ENCODE data around the gene NDEL1. TPM values are rescaled to one million over a fixed set of nuclear protein-coding genes. Genes with fewer than 3 reads are reported as not detected.
"Not testable (repeated sequence)": the region's sequence is repeated elsewhere in the genome, so short reads cannot be mapped to it uniquely, and the experiment has no call there.

NDEL1 gene
- total RNA-seq, 1 donor from 2014 or later = 74.1 TPM

GRCh38 chr17:8392674-8393469, 42.8 kb upstream of the NDEL1 start:
- H3K36me3 ChIP-seq = no peaks in the 10 kb centered on the region
- DNase-seq = no peak
- intact Hi-C loops (cut with DNase I) = no loop called here
- ATAC-seq = peak; percentile 24 to 31
- H3K27ac ChIP-seq = no peak overlapping the region
- no peak for TF ChIP-seq CTCF (IDR thresholded peaks at IDR 0.05)
- H3K9me3 ChIP-seq = no peaks in the 10 kb centered on the region
- H3K4me3 ChIP-seq = no peak overlapping the region
- no peaks in the 10 kb centered on the region for H3K4me1 ChIP-seq
- H3K27me3 ChIP-seq (ENCODE audit: low read depth) = peaks cover 30% of the 10 kb centered on the region

- no peak for TF ChIP-seq CTCF (IDR thresholded peaks at IDR 0.05)
- Histone ChIP-seq H3K4me1 (no peaks in the 10 kb centered on the region), H3K27ac (no peak overlapping the region), H3K4me3 (no peak overlapping the region), H3K9me3 (no peaks in the 10 kb centered on the region), H3K36me3 (no peaks in the 10 kb centered on the region), H3K27me3 (ENCODE audit: low read depth) (peaks cover 34% of the 10 kb centered on the region)
- intact Hi-C loops (cut with DNase I) = no loop called here
- no peak for DNase-seq
- ATAC-seq = peak; percentile 48 to 50
Observed at GRCh38 chr17:8393470-8394231, 42.0 kb upstream of the NDEL1 start.

- DNase-seq; intact Hi-C loops (cut with DNase I); H3K4me3 ChIP-seq; H3K27ac ChIP-seq; ATAC-seq; H3K36me3 ChIP-seq; H3K4me1 ChIP-seq; H3K9me3 ChIP-seq: not testable (repeated sequence)
- peaks cover 40% of the 10 kb centered on the region for H3K27me3 ChIP-seq (ENCODE audit: low read depth)
Observed at GRCh38 chr17:8394497-8394896, 41.2 kb upstream of the NDEL1 start.

GRCh38 chr17:8397636-8398035, 38.0 kb upstream of the NDEL1 start, which contains the start of gene RNF222:
RNF222 (minus strand) TSS chr17:8397827; CDS start chr17:8393461, 4,366 bp downstream.
- TF ChIP-seq CTCF (IDR thresholded peaks at IDR 0.05) = no peak
- Histone ChIP-seq H3K9me3 (no peaks in the 10 kb centered on the region), H3K4me1 (no peaks in the 10 kb centered on the region), H3K27ac (no peak within 1 kb of the TSS), H3K4me3 (no peak within 1 kb of the TSS), H3K36me3 (no peaks in the 10 kb centered on the region), H3K27me3 (ENCODE audit: low read depth) (peaks cover 40% of the 10 kb centered on the region)
- DNase-seq (no peak), ATAC-seq (no peak)
- intact Hi-C loops (cut with DNase I) = no loop called here

- Histone ChIP-seq H3K36me3 (no peaks in the 10 kb centered on the region), H3K4me3 (no peak overlapping the region), H3K27me3 (ENCODE audit: low read depth) (peaks cover 40% of the 10 kb centered on the region), H3K4me1 (no peaks in the 10 kb centered on the region), H3K27ac (no peak overlapping the region), H3K9me3 (no peaks in the 10 kb centered on the region)
- intact Hi-C loops (cut with DNase I) = no loop called here
- no peak for TF ChIP-seq CTCF (IDR thresholded peaks at IDR 0.05)
- DNase-seq (no peak), ATAC-seq (no peak)
Observed at GRCh38 chr17:8398980-8399379, 36.7 kb upstream of the NDEL1 start.

- peaks cover 26% of the 10 kb centered on the region for H3K27me3 ChIP-seq (ENCODE audit: low read depth)
- no peaks in the 10 kb centered on the region for H3K36me3 ChIP-seq
- no peaks in the 10 kb centered on the region for H3K4me1 ChIP-seq
- no peak for ATAC-seq
- no peak overlapping the region for H3K4me3 ChIP-seq
- no peak for DNase-seq
- no peak overlapping the region for H3K27ac ChIP-seq
- no peak for TF ChIP-seq CTCF (IDR thresholded peaks at IDR 0.05)
- no peaks in the 10 kb centered on the region for H3K9me3 ChIP-seq
- intact Hi-C loops (cut with DNase I) = no loop called here
Observed at GRCh38 chr17:8401107-8401506, 34.6 kb upstream of the NDEL1 start.

Measured in lower lobe of right lung (tissue), 2 donors.